Pancreas (tissue), 10 donors: ENCODE results near the gene TWF2. TPM values are rescaled to one million over a fixed set of nuclear protein-coding genes. Genes with fewer than 3 reads are reported as not detected.
"Not testable (repeated sequence)": the region's sequence is repeated elsewhere in the genome, so short reads cannot be mapped to it uniquely, and the experiment has no call there.

Source experiments
- ATAC-seq, 4 donors: fragments of 200-7000 bp; cut with Tn5 transposase; one replicate each; pipeline versions ENCODE4 v1.8.0 to v1.9.1; 2020; ENCODE audit warnings: mild to moderate bottlenecking in 4 of 4, moderate library complexity in 4 of 4
- DNase-seq, 6 donors: peaks; one replicate each; pipeline ENCODE4 v3.0.0-alpha.2; 2020
- FAIRE-seq: peaks from 2 replicates; lab custom pipeline; 2012; peaks lifted over from hg19 to GRCh38; lab: Jason Lieb, UNC
- H3K27ac ChIP-seq, 4 donors: fragments of 200-600 bp; sonication (generic); 1 replicate in 3 of 4; 2 replicates in 1 of 4; pipeline versions ENCODE4 v1.5.0 to v1.8.0; 2020
- H3K27me3 ChIP-seq, 4 donors: fragments of 200-600 bp; one replicate each; pipeline ENCODE4 v1.8.0; 2021
- H3K36me3 ChIP-seq, 3 donors: fragments of 200-600 bp; sonication (generic) in 1 of 3; one replicate each; pipeline versions ENCODE4 v1.5.0 to v1.8.0; 2020 to 2021
- H3K4me1 ChIP-seq, 3 donors: fragments of 200-600 bp; one replicate each; pipeline ENCODE4 v1.8.0; 2021
- H3K4me3 ChIP-seq, 4 donors: fragments of 200-600 bp; sonication (generic) in 2 of 4; one replicate each; pipeline versions ENCODE4 v1.5.0 to v1.8.0; 2020 to 2021
- H3K9me3 ChIP-seq, 4 donors: fragments of 200-600 bp; one replicate each; pipeline ENCODE4 v1.8.0; 2021
- CTCF ChIP-seq, 4 donors: fragments of 200-600 bp; sonication (generic) in 3 of 4; IDR thresholded peaks; one replicate each; pipeline versions ENCODE4 v1.5.0 to v1.8.0; 2021; ENCODE audit warnings: antibody characterized with exemption in 4 of 4
- WGBS, 2 donors: extraction: QIAGEN DNeasy Blood & Tissue Kit; methylation state at CpG; one replicate each; pipeline ENCODE4 v1.1.7; 2013; 5-methylcytosine and 5-hydroxymethylcytosine counted together
- intact Hi-C, 3 donors: fragments of 100-400 bp; cut with DNase I; formaldehyde crosslinking; loops; one replicate each; pipeline versions ENCODE4 v1.11.1 to v1.14.2; 2022
- polyA plus RNA-seq, 2 donors: library from polyadenylated mRNA; stranded (reverse); fragments of 200-250 nt; gene quantifications; one replicate each; pipeline ENCODE4 v1.2.3, GENCODE V29; 2013
- total RNA-seq, 6 donors: library from RNA; stranded (reverse); fragmentation: NEBNext Ultra II Directional in 4 of 6; extraction: Animal tissue kit (Norgen Biotek cat#: 25700) in 4 of 6; gene quantifications; one replicate each; pipeline versions ENCODE4 v1.2.1 to v1.2.4, GENCODE V29; 2021 to 2023
- donor health status: healthy with polysubstance abuse.
- donor health status: DM: no; HTN: no; CAD: no; lungs with moderate emphysema.
- donor health status: DM: no; HTN: no; CAD: no.
- donor health status: control.
- donor health status: control.
- donor health status: Bipolar disorder and iron deficiency.
- donor health status: DM: yes; HTN: yes; CAD: no.
- donor health status: DM: no; HTN: no; CAD: no.
- donor health status: DM: no; HTN: no; CAD: no.
- donor health status: DM: yes; HTN: yes; CAD: no.

The TWF2 gene
- total and polyA plus RNA-seq, 8 donors = 8.9 to 26.8 (median 12.3) TPM

GRCh38 chr3:52277972-52278509 lies 39.1 kb upstream of the TWF2 start:
- intact Hi-C loops = loop anchor here in 1 of 3 donors (10.0 kb wide), 1 partner anchor 53 kb away; the partner anchor contains the start of gene TLR9
- Histone ChIP-seq H3K4me3 (peak overlapping the region; percentile 84 to 90 (median 88)), H3K27me3 (no peaks in the 10 kb centered on the region), H3K4me1 (peaks cover 7 to 36% (median 8%) of the 10 kb centered on the region in 3 donors), H3K36me3 (no peaks in the 10 kb centered on the region), H3K9me3 (no peaks in the 10 kb centered on the region), H3K27ac (peak overlapping the region; percentile 87 to 97 (median 92))
- peak; percentile 78 to 86 (median 82) for ATAC-seq
- no peak for FAIRE-seq
- peak in 2 of 6 donors; percentile 68 to 85 for DNase-seq
- TF ChIP-seq CTCF (IDR thresholded peaks at IDR 0.05) = peak in 2 of 4 donors; percentile 7 to 17
- 0 to 1% methylated on average over 45 to 54 of the region's 54 CpGs for WGBS, 2 donors

DNA sequence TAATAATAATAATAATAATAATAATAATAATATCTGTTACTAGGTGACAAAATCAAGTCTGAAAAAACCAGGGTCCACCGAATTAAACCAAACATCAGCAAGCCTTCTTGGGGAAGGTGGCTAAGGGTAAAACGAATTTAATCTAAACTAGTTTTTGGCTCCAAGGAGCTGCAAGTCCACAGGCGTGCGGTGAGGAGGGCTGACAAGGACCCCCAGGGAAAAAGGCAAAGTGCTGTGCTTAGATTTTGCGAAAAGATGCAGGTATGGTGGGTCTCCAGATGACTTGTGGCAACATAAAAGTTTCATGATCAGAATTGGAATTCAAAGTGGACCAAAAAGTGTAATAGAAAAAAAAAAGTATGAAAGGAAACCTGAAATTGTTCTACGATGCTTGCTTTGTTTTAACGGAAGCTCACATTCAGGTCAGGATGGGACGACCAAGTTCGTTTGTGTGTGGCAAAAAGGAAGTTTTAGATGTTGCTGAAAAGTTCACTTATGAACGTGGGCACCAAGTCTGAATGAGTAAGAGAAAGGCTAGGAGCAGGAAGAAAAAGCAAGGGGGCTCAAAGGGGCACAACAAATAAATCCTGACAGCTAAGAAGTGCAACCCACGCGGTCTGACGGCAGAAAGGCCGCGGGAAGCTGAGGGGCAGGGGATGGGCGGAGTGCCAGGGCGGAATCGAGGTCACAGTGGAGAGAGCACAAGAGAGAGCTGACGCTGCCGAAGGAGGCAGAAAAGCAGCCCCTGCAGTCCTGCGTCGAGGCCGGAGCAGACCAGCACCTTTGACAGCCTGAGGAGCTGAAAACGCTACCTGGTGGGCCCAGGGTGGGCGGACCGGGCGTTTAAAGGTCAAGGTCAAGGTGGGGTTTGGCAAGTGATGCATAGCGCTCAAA lies 38.4 kb upstream of the TWF2 start:
- FAIRE-seq = no peak
- intact Hi-C loops = loop anchor here in 1 of 3 donors (10.0 kb wide), 1 partner anchor 53 kb away; the partner anchor contains the start of gene TLR9
- WGBS, 2 donors = 1% methylated on average over 28 of the region's 28 CpGs

DNA sequence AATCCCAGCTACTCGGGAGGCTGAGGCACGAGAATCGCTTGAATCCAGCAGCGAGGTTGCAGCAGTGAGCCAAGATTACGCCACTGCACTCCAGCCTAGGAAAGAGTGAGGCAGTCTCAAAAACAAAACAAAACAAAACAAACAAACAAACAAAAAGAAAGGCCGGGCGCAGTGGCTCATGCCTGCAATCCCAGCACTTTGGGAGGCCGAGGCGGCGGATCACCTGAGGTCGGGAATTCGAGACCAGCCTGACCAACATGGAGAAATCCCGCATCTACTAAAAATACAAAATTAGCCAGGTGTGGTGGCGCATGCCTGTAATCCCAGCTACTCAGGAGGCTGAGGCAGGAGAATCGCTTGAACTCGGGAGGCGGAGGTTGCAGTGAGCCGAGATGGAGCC lies 35.8 kb upstream of the TWF2 start:
- H3K27me3 ChIP-seq, DNase-seq, H3K4me3 ChIP-seq, H3K36me3 ChIP-seq, H3K9me3 ChIP-seq, ATAC-seq, FAIRE-seq, H3K27ac ChIP-seq: not testable (repeated sequence)
- peaks cover 12 to 63% (median 18%) of the 10 kb centered on the region in 3 donors for H3K4me1 ChIP-seq
- WGBS, 2 donors = 96% methylated on average over 18 of the region's 18 CpGs
- intact Hi-C loops = loop anchor here in 1 of 3 donors (10.0 kb wide), 1 partner anchor 50 kb away; the partner anchor contains the start of gene TLR9

More for the DNA sequence above, 38.4 kb upstream of the TWF2 start:
- Histone ChIP-seq H3K4me3 (peak overlapping the region; percentile 84 to 90 (median 88)), H3K27ac (peak overlapping the region; percentile 87 to 97 (median 92)), H3K27me3 (no peaks in the 10 kb centered on the region), H3K4me1 (peaks cover 7 to 43% (median 8%) of the 10 kb centered on the region in 3 donors), H3K9me3 (no peaks in the 10 kb centered on the region), H3K36me3 (no peaks in the 10 kb centered on the region)
- ATAC-seq (peak; percentile 44 to 63 (median 56)), DNase-seq (peak; percentile 78 to 91 (median 85))
- no peak for TF ChIP-seq CTCF (IDR thresholded peaks at IDR 0.05)

GRCh38 chr3:52272831-52273230 lies 33.9 kb upstream of the TWF2 start:
- intact Hi-C loops = loop anchor here in 1 of 3 donors (10.0 kb wide), 1 partner anchor 48 kb away; the partner anchor contains the start of gene TLR9

GRCh38 chr3:52272172-52272571 lies 33.2 kb upstream of the TWF2 start:
- H3K4me3 ChIP-seq, H3K9me3 ChIP-seq, H3K27ac ChIP-seq, DNase-seq, ATAC-seq, FAIRE-seq, H3K27me3 ChIP-seq: not testable (repeated sequence)
- peaks cover 12 to 57% (median 21%) of the 10 kb centered on the region in 3 donors for H3K4me1 ChIP-seq
- intact Hi-C loops = loop anchor here in 1 of 3 donors (10.0 kb wide), 1 partner anchor 47 kb away; the partner anchor contains the start of gene TLR9
- 92 to 95% methylated on average over 9 of the region's 9 CpGs for WGBS, 2 donors
- peaks cover 0 to 21% (median 18%) of the 10 kb centered on the region in 3 donors for H3K36me3 ChIP-seq

More at GRCh38 chr3:52272831-52273230, 33.9 kb upstream of the TWF2 start:
- Histone ChIP-seq H3K4me3 (no peak overlapping the region), H3K9me3 (no peaks in the 10 kb centered on the region), H3K36me3 (peaks cover 0 to 16% (median 12%) of the 10 kb centered on the region in 3 donors), H3K27me3 (no peaks in the 10 kb centered on the region), H3K27ac (no peak overlapping the region), H3K4me1 (peaks cover 12 to 57% (median 21%) of the 10 kb centered on the region in 3 donors)
- no peak for TF ChIP-seq CTCF (IDR thresholded peaks at IDR 0.05)
- DNase-seq (no peak), ATAC-seq (no peak), FAIRE-seq (no peak)
- 51 to 69% methylated on average over 3 of the region's 3 CpGs for WGBS, 2 donors
